Effector CD4-positive, alpha-beta T cell (primary cell): Measurements from ENCODE around the gene NLGN2.

Source experiments
- DNase-seq: peaks from one replicate; pipeline ENCODE4 v3.0.0-alpha.2; 2020

Gene NLGN2

GRCh38 chr17:7438656-7439460 lies 31.2 kb downstream of the NLGN2 start:
- no peak for DNase-seq

GRCh38 chr17:7439462-7440112 lies 31.9 kb downstream of the NLGN2 start, which contains the start of gene FGF11:
TSS of gene FGF11 (plus strand) at chr17:7439512. CDS start at chr17:7439621, 109 bp downstream.
- DNase-seq: no peak

DNA sequence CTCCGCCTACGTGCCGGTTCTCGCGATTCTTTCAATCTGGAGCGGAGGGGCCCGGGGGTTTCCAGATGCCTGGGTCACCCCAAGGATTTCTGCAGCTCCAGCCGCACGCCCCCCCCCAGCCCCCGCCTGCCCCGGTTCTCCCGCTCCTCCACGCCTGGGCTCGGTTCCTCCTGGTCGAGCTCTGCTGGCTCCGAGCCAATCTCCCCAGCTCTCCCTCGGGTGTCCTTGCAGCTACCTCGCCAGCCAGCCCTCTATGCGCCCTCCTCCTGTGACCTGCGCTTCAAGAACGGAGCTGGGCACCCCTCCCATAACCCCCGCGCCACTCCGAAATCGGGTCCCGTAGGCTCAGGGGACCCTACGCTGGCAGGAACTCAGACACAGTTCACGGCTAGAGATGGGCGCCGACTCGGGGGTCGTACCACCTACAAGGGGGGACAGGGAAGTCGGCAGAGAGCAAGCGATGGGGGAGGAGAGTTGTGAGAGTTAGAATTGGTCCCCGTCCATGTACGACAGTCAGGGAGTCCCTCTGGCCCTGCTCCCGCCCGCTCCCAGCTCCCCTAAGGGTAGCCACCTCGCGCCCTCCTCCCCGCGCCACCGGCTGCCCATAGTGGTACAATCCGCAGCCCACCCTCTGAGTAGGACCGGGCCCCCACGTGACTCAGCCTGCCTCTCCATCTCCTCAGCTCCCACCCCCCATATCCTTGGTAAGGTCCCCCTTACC lies 32.6 kb downstream of the NLGN2 start:
- DNase-seq: no peak

- DNase-seq: no peak
These were observed 33.2 kb downstream of the NLGN2 start for GRCh38 chr17:7440834-7441195.

DNA sequence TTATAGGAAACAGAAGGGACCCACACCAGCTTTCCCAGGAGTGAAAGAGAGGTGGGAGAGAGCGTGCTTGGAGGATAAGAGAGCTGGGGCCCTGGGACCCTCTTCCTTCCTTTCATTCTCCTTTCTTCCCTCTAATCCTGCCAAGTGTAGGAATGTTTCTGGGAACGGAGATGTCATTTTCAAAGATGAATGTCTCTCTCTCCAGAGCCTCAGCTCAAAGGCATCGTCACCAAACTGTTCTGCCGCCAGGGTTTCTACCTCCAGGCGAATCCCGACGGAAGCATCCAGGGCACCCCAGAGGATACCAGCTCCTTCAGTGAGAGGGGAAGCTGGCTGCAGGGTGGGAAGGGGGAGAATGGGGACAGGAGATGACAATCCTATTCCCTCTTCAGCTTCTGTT lies 33.6 kb downstream of the NLGN2 start:
- DNase-seq: no peak

DNA sequence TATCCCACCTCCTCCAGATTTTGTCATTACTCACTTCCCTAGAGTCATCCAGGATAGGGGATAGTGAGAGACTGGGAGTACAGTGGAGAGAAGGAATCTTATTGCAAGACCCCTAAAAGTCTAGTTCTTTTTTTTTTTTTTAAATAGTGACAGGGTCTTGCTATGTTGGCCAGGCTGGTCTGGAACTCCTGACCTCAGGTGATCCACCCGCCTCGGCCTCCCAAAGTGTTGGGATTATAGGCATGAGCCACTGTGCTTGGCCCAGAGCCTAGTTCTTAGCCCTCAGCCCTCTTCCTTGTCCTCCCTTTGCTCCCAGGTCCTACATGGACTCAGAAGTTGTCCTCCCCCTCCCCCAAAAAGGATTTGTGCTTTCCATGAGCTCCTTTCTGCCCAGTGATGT lies 34.5 kb downstream of the NLGN2 start:
- DNase-seq: no peak

- DNase-seq: no peak
These were observed 36.1 kb downstream of the NLGN2 start for GRCh38 chr17:7443499-7444485.

DNA sequence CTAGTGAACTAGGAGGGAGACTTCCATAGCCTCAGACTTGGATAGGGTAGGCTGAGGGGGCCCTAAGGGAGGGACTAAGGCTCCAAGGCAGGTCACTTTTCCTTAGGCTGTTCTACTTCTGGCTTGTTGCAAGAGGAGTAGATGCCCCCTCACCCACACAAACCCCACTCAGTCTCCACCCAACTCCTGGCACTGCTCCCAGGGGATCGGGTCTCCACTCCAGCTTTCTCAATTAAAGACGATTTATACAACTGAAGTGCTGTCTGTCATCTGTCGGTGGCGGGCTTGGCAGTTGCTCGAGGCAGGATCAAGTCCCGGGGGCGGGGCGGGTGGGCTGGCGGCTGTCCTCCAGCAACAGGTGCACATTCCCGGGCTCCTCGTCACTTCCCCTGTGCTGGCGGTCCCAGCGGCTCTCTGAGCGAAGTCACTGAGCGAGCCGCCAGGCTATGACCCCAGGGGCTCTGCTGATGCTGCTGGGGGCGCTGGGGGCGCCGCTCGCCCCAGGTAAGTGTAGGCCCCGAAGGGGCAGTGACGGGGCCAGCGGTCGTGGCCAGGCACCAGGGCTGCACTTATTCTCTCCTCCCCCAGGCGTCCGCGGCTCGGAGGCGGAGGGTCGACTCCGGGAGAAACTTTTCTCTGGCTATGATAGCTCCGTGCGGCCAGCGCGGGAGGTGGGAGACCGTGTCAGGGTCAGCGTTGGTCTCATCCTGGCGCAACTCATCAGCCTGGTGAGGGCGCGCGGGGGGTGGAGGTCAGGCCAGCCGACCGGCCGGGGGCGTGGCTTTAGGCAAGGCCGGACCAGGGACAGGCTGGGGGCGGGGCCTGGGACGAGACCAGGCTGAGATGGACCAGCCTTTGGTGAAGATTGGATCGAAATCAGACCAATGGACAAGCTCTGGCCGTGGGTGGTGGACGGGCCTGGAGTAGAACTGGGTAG lies 37.3 kb downstream of the NLGN2 start, which contains the start of gene CHRNB1:
Gene CHRNB1 (plus strand): TSS at position 380 of the 937 bp plus-strand sequence. CDS start 67 bp downstream, at position 447.
- DNase-seq: no peak

DNA sequence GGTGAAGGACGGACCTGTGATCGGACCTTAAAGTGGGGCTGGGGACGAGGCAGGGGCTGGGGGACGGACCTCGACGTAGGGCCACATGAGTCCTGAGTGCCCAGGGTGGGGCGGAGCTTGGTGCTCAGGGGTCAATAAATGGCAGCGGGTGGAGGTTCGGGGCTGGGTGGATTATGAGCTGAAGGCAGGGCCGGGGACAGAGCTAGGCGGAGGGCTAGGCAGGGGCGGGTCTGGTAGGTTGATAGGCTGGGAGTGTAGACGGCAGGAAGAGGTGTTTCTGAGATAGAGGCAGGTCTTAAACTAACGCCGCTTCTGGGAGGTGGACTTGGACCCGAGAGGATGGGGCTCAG lies 37.9 kb downstream of the NLGN2 start:
- DNase-seq: no peak

GRCh38 chr17:7448461-7448860 lies 40.8 kb downstream of the NLGN2 start:
- DNase-seq: no peak

- no peak for DNase-seq
These were observed 52.4 kb downstream of the NLGN2 start for GRCh38 chr17:7459961-7460545.

GRCh38 chr17:7460850-7461660 lies 53.4 kb downstream of the NLGN2 start:
- DNase-seq: no peak

- DNase-seq: no peak
These were observed 55.1 kb downstream of the NLGN2 start for GRCh38 chr17:7462474-7463371.

DNA sequence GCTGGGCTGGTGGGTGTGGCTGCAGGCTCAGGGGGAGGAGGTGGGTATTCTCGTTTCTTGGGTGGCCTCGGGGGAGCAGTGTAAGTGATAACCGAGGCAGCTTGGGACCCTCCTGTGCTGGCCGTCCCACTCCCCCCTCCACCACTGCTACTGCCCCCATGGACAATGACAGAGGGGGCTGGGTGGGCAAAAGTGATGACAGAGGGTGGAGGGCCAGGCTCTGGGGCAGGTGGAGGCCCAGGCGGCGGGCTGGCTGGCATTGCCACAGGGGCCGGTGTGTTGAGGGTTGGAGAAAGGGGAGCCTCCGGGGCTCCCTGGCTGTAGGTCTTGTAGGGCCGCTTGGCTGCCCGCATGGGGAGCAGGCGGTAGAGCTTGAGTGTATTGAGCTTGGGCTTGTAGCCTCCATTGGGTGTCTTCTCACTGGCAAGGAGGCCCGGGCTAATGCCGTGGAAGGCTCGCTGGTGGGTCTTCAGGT lies 55.8 kb downstream of the NLGN2 start:
- no peak for DNase-seq

GRCh38 chr17:7464081-7464480 lies 56.4 kb downstream of the NLGN2 start:
- no peak for DNase-seq

DNA sequence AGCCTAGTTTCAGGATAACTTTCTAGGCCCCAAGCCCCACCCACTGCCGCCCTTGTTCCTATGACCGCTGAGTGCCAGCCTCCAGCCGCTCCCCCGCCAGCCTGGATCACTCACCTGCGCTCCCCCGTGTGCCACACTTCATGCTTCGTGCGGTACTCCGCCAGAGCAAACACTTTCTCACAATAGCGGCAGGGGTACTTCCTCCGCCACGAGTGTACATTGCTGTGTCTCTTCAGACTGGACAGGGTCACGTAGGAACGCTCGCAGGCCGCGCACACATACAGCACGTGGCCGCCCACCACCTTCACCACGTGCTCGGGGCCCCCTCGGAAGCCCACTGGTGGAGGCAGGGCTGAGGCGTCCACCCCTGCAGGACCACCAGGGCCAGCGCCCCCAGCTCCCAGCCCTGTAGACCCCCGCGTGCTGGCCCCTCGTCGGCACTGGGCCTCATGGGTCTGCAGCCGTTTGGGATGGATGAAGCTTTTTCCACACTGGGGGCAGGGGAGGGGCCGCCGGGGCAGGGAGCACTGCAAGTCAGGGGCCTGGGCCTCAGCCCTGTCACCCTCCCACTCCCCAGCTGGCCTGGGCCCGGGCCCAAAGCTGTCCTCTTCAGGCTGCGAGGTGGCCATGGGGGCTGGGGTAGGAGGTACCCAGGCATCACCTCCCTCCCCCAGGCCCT lies 58.1 kb downstream of the NLGN2 start:
- no peak for DNase-seq

GRCh38 chr17:7466318-7466638 lies 58.6 kb downstream of the NLGN2 start:
- no peak for DNase-seq

DNA sequence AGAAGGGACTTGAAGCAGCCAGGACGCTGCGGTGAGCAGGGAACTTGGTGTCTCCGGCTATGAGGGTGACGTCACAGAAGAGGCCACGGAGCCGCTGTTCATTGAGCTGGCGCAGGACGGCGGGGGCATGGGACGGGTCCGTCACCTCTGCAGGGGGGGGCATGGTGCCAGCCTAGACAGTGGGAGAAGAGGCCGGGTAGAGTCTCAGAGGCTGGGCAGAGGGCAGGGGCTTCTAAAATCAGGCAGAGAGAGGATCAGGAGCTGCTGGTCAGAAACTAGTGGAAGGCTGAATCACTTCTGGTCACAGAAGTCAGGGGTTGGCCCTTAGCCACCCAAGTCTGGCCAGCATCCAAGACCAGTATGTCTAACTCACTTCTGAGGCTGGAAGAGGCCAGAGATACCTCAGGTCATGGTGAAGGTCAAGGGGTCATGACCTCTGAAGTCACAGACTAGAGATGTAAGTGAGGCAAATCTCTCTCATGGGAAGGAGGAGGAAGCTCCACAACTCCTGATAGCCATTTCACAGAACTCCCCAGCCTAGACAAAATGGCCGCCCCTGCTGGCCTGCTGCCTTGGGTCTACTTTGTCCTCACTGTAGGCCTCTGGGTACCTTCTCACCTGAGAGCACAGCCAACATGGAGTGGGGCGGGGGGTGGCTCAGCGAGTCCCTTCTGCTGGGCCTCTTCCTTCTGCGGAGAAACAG lies 59.1 kb downstream of the NLGN2 start:
- DNase-seq: no peak
